NB4 (cell line): ENCODE results near the gene WDR19.

ENCODE experiments used
- DNase-seq: peaks from one replicate; pipeline ENCODE4 v3.0.0; 2010; ENCODE audit warnings: low read depth
- H3K4me3 ChIP-seq: one replicate; pipeline ENCODE4 v1.5.1; 2011; ENCODE audit warnings: mild to moderate bottlenecking, low read depth, low read length, moderate library complexity
- MYC ChIP-seq: IDR thresholded peaks from 2 replicates; pipeline ENCODE4 v1.6.1; 2011; ENCODE audit warnings: low read depth, low read length
- POLR2A ChIP-seq: IDR thresholded peaks from 2 replicates; pipeline ENCODE4 v1.6.1; 2011; ENCODE audit warnings: mild to moderate bottlenecking; ENCODE audit not compliant: insufficient read length; ENCODE audit errors: extremely low read depth
- TF ChIP-seq, protein P1 (sequence below): IDR thresholded peaks from 2 replicates; pipeline ENCODE4 v1.6.1; 2011; ENCODE audit warnings: low read depth, low read length
- TF ChIP-seq, protein P2 (sequence below): IDR thresholded peaks from one replicate; pipeline ENCODE4 v1.5.1; 2012; ENCODE audit warnings: low read depth, low read length

WDR19 gene

DNA sequence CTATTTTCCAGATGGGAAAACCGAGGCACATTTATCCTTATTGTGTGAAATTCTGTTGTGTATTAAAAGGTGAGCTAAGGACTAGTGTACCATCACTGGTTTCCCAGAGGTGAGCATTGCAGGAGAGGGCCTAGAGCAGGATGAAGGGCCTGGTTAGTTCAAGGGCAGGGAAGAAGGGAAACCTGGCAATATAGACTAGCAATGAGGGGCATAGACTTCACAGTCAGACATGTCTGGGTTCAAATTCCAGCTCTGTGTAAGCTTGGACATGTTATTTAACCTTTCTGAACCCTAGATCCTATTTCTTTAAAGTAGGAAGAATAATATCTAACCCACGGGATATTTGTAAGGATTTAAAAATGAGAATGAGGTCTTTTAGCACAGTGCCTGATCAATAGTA, 50.8 kb downstream of the WDR19 start:
- no peak for DNase-seq
- TF ChIP-seq MYC (no peak), POLR2A (no peak)
- TF ChIP-seq, protein P1, sequence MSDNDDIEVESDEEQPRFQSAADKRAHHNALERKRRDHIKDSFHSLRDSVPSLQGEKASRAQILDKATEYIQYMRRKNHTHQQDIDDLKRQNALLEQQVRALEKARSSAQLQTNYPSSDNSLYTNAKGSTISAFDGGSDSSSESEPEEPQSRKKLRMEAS, result no peak
- TF ChIP-seq, protein P2, sequence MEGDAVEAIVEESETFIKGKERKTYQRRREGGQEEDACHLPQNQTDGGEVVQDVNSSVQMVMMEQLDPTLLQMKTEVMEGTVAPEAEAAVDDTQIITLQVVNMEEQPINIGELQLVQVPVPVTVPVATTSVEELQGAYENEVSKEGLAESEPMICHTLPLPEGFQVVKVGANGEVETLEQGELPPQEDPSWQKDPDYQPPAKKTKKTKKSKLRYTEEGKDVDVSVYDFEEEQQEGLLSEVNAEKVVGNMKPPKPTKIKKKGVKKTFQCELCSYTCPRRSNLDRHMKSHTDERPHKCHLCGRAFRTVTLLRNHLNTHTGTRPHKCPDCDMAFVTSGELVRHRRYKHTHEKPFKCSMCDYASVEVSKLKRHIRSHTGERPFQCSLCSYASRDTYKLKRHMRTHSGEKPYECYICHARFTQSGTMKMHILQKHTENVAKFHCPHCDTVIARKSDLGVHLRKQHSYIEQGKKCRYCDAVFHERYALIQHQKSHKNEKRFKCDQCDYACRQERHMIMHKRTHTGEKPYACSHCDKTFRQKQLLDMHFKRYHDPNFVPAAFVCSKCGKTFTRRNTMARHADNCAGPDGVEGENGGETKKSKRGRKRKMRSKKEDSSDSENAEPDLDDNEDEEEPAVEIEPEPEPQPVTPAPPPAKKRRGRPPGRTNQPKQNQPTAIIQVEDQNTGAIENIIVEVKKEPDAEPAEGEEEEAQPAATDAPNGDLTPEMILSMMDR, result no peak
- H3K4me3 ChIP-seq, result no peak overlapping the region

DNA sequence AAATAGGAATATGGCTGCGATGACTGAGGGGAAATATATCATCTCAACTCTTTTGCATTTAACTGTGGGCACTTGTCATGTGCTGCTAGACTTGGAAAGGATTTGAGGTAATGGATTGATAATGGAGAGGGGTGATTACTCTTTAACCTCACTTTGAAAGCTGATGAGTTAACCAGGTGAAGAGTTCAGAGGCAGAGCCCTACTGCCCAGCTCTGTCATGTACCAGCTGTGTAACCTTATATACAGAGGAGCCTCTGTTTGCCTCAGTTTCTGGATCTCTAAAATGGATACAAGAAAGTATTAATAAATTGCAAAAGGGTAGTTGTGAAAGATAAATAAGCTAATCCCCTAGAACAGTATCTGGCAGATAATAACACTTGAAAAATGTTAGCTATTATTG, 51.5 kb downstream of the WDR19 start:
- TF ChIP-seq, protein P2, result no peak
- no peak for TF ChIP-seq POLR2A
- TF ChIP-seq, protein P1, result no peak
- no peak for TF ChIP-seq MYC

DNA sequence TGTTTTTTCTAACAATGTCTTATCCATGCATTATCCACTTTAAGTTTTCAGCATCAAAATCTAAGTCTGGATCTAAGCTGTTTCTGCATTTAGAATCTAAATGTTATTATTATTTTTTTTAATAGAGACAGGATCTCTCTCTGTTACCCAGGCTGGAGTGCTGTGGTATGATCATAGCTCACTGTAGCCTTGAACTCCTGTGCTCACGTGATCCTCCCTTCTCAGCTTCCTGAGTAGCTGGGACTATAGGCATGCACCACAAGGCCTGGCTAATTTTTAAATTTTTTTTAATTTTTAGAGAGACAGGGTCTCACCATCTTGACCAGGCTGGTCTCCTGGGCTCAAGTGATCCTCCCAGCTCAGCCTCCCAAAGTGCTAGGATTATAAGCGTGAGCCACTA, 52.7 kb downstream of the WDR19 start:
- H3K4me3 ChIP-seq, result no peak overlapping the region
- TF ChIP-seq MYC, result no peak
- TF ChIP-seq, protein P2, result no peak
- TF ChIP-seq, protein P1, result no peak
- TF ChIP-seq POLR2A, result no peak
- DNase-seq, result no peak

More for the DNA sequence above, 51.5 kb downstream of the WDR19 start:
- DNase-seq, result no peak
- H3K4me3 ChIP-seq, result no peak overlapping the region

DNA sequence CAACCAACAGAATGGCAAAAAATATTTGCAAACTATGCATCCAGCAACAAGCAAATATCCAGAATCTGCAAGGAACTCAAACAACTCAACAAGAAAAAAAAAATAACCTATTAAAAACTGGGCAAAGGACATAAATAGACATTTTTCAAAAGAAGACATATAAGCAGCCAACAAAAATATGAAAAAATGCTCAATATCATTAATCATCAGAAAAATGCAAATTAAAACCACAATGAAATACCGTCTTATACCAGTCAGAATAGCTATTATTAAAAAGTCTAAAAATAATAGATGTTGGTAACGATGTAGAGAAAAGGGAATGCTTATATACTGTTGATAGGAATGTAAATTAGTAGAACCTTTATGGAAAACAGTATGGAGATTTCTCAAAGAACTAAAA, 53.4 kb downstream of the WDR19 start:
- H3K4me3 ChIP-seq, result no peak overlapping the region
- TF ChIP-seq, protein P2, result no peak
- no peak for TF ChIP-seq MYC
- TF ChIP-seq POLR2A, result no peak
- TF ChIP-seq, protein P1, result no peak
- no peak for DNase-seq

DNA sequence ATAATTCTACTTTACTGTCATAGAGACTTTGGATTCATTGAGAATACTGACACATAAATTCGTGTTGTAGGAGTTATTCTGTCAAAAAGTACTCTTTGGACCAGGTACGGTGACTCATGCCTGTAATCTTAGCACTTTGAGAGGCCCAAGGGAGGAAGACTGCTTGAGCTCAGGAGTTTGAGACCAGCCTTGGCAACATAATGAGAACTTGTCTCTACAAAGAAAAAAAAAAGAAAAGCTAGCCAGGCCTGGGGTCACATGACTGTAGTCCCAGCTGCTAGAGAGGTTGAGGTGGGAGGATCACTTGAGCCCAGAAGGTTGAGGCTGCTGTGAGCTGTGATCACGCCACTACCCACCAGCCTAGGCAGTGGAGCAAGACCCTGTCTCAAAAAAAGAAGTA, 54.9 kb downstream of the WDR19 start:
- peak; percentile 8 for DNase-seq
- no peak overlapping the region for H3K4me3 ChIP-seq
- TF ChIP-seq POLR2A (no peak), MYC (no peak)
- TF ChIP-seq, protein P2, result no peak
- TF ChIP-seq, protein P1, result no peak
